HCT116 (cell line): Measurements from ENCODE around the gene NAB2. TPM values are rescaled to one million over a fixed set of nuclear protein-coding genes. Genes with fewer than 3 reads are reported as not detected.

Source experiments
- ATAC-seq: fragments of 200-7000 bp; cut with Tn5 transposase; 2 replicates; pipeline ENCODE4 v1.9.1; 2020; ENCODE audit warnings: mild to moderate bottlenecking, moderate library complexity
- BruUV-seq: library from RNA; stranded (reverse); fragments of 400-500 nt; replicated peaks from 2 replicates; lab custom pipeline; 2021; lab: Mats Ljungman, UMichigan
- CTCF ChIA-PET: fragments of 300-600 bp; sonication (Branson Sonifier 250); formaldehyde crosslinking; loops from one replicate; lab custom pipeline; 2021; ENCODE audit warnings: antibody characterized with exemption; lab: Charles Lee
- POLR2A ChIA-PET: fragments of 300-600, 350-600 bp; sonication (Branson Sonifier 250); formaldehyde crosslinking; loops from one replicate; lab custom pipeline; 2021; ENCODE audit warnings: antibody characterized with exemption; lab: Charles Lee
- RAD21 ChIA-PET, 2 experiments: fragments of 300-600 bp; sonication (Branson Sonifier 250); formaldehyde crosslinking; loops; one replicate each; lab custom pipeline; 2023; ENCODE audit warnings: low total read pairs in 2 of 2; ENCODE audit not compliant: uncharacterized antibody in 2 of 2, unreplicated experiment in 2 of 2, low non-redundant PET in 1 of 2; lab: Charles Lee
- DNase-seq: peaks from one replicate; pipeline ENCODE4 v3.0.0-alpha.2; 2010; ENCODE audit warnings: low read depth, low spot score
- H2AFZ ChIP-seq: fragments of 200-600 bp; shearing (Covaris generic), sonication (generic); 2 replicates; pipeline ENCODE4 v1.6.1; 2017; ENCODE audit warnings: low read depth, mixed run types, mixed read lengths, antibody characterized with exemption, low read length; ENCODE audit not compliant: poor library complexity, severe bottlenecking
- H3K27ac ChIP-seq: 2 replicates; pipeline ENCODE4 v1.5.1; 2012; ENCODE audit warnings: low read depth, low read length
- H3K27me3 ChIP-seq: fragments of 200-600 bp; sonication (generic); 2 replicates; pipeline ENCODE4 v1.6.1; 2016; ENCODE audit warnings: mixed run types, low read length, mixed read lengths; ENCODE audit not compliant: insufficient read depth
- H3K36me3 ChIP-seq, 2 experiments: fragments of 200-500 bp in 1 of 2; fragments of 200-600 bp in 1 of 2; sonication (Bioruptor generic) in 1 of 2; sonication (generic) in 1 of 2; 2 replicates each; pipeline versions ENCODE4 v1.5.1 to v1.6.1; 2014 to 2016; ENCODE audit warnings: low read length in 2 of 2, inconsistent platforms in 1 of 2, mixed read lengths in 1 of 2, mixed run types in 1 of 2; ENCODE audit not compliant: insufficient read depth in 2 of 2, control insufficient read depth in 1 of 2
- H3K4me1 ChIP-seq, 2 experiments: fragments of 200-600 bp in 1 of 2; sonication (generic) in 1 of 2; 2 replicates each; pipeline versions ENCODE4 v1.5.1 to v1.6.1; 2012 to 2017; ENCODE audit warnings: low read length in 2 of 2, inconsistent platforms in 1 of 2, mild to moderate bottlenecking in 1 of 2, mixed read lengths in 1 of 2, mixed run types in 1 of 2, moderate library complexity in 1 of 2; ENCODE audit not compliant: insufficient read depth in 2 of 2, control insufficient read depth in 1 of 2
- H3K4me2 ChIP-seq: fragments of 200-600 bp; sonication (generic); 2 replicates; pipeline ENCODE4 v1.6.1; 2017; ENCODE audit warnings: mixed run types, low read length, mixed read lengths
- H3K4me3 ChIP-seq, 2 experiments: fragments of 200-600 bp in 1 of 2; sonication (generic) in 1 of 2; replicated peaks in 1 of 2; 2 replicates each; pipeline ENCODE4 v1.5.1; 2011 to 2016; ENCODE audit warnings: low read length in 2 of 2, control low read depth in 1 of 2, low read depth in 1 of 2, mild to moderate bottlenecking in 1 of 2, mixed read lengths in 1 of 2, mixed run types in 1 of 2
- H3K79me2 ChIP-seq: fragments of 200-600 bp; sonication (generic); 2 replicates; pipeline ENCODE4 v1.6.1; 2017; ENCODE audit warnings: mild to moderate bottlenecking, mixed run types, low read length, moderate library complexity, mixed read lengths; ENCODE audit not compliant: insufficient read depth
- H3K9ac ChIP-seq: fragments of 200-600 bp; sonication (generic); 2 replicates; pipeline ENCODE4 v1.6.1; 2016; ENCODE audit warnings: low read length, mixed read lengths
- H3K9me2 ChIP-seq: fragments of 200-600 bp; sonication (generic), shearing (Covaris generic); 2 replicates; pipeline ENCODE4 v1.6.1; 2017; ENCODE audit warnings: mixed run types, mild to moderate bottlenecking, moderate library complexity; ENCODE audit not compliant: insufficient read depth
- H3K9me3 ChIP-seq, 2 experiments: fragments of 200-500 bp in 1 of 2; fragments of 200-600 bp in 1 of 2; sonication (Bioruptor generic) in 1 of 2; sonication (generic) in 1 of 2; 2 replicates each; pipeline ENCODE4 v1.6.1; 2014 to 2017; ENCODE audit warnings: low read length in 2 of 2, mixed read lengths in 2 of 2, inconsistent platforms in 1 of 2, low read depth in 1 of 2, mild to moderate bottlenecking in 1 of 2, mixed run types in 1 of 2, moderate library complexity in 1 of 2; ENCODE audit not compliant: control insufficient read depth in 1 of 2, insufficient read depth in 1 of 2
- H4K20me1 ChIP-seq: fragments of 200-600 bp; sonication (generic), shearing (Covaris generic); 2 replicates; pipeline ENCODE4 v1.6.1; 2017; ENCODE audit warnings: mixed run types, mild to moderate bottlenecking, moderate library complexity; ENCODE audit not compliant: insufficient read depth
- EGR1 ChIP-seq: IDR thresholded peaks from 2 replicates; pipeline ENCODE4 v1.6.1; 2012; ENCODE audit warnings: low read depth
- ELF1 ChIP-seq: IDR thresholded peaks from 2 replicates; pipeline ENCODE4 v1.6.1; 2012; ENCODE audit warnings: low read depth, borderline replicate concordance
- EZH2 ChIP-seq: fragments of 200-600 bp; sonication (generic); IDR thresholded peaks from 2 replicates; pipeline ENCODE4 v1.6.1; 2017; ENCODE audit warnings: antibody characterized with exemption, mixed run types
- JUND ChIP-seq: IDR thresholded peaks from 2 replicates; pipeline ENCODE4 v1.6.1; 2012
- POLR2AphosphoS5 ChIP-seq: IDR thresholded peaks from 2 replicates; pipeline ENCODE4 v1.6.1; 2011; ENCODE audit warnings: mild to moderate bottlenecking, low read depth, low read length, moderate library complexity
- SRF ChIP-seq: IDR thresholded peaks from 2 replicates; pipeline ENCODE4 v1.6.1; 2012; ENCODE audit warnings: low read depth
- ZNF274 ChIP-seq: fragments of 200-500 bp; sonication (Bioruptor generic); IDR thresholded peaks from 2 replicates; pipeline ENCODE4 v1.6.1; 2014; ENCODE audit warnings: mild to moderate bottlenecking, low read depth, low read length, inconsistent platforms
- intact Hi-C: fragments of 100-400 bp; cut with micrococcal nuclease; formaldehyde crosslinking; loops from 2 replicates; pipeline ENCODE4 v1.10.0; 2022
- total RNA-seq: library from RNA; stranded (reverse); gene quantifications from one replicate; pipeline ENCODE4 v1.2.1, GENCODE V29; 2021; ENCODE audit not compliant: unreplicated experiment
- TF ChIP-seq, protein P1 (sequence below): IDR thresholded peaks from 2 replicates; pipeline ENCODE4 v1.6.1; 2012
- TF ChIP-seq, protein P2 (sequence below), 3 experiments: fragments of 200-600 bp in 1 of 3; sonication (generic) in 1 of 3; IDR thresholded peaks in 2 of 3; conservative IDR thresholded peaks in 1 of 3; 2 replicates each; pipeline ENCODE4 v1.5.1; 2012 to 2017; ENCODE audit warnings: low read depth in 2 of 3, low read length in 2 of 3, antibody characterized with exemption in 1 of 3, borderline replicate concordance in 1 of 3, control low read depth in 1 of 3, mild to moderate bottlenecking in 1 of 3, mixed read lengths in 1 of 3, mixed run types in 1 of 3, moderate library complexity in 1 of 3; ENCODE audit not compliant: insufficient read depth in 1 of 3

The NAB2 gene
- total RNA-seq, 1 experiment from 2014 or later, result 77.1 TPM

DNA sequence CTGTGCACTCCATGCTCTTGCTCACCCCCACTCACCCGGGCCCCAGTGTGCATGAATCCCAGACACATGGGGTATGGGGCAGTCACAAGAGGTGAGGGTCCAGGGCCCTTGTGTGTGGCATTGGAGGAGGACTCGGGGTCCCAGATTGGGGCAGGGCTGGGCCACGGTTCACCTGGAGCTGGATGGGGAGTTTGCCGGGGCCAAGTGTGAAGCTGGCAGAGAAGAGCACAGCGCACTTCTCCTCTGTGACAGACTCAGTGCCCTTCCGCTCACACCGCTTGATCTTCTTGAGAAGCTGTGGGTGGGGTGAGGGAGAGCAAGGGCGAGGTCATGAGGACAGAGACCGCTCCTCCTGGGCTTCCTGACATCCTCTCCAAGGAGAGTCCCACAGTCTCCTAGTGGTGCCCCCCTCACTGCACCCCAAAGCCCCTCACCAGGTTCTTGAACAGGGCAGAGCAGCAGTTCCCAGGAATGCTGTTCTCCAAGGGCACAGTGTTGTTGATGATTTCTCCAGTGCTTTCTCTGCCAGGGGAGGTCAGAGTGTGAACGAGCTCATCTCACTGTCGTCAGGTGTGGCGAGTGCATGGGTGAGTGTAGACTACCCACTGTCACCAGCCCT lies 15.5 kb downstream of the NAB2 start:
- H2AFZ ChIP-seq, result no peak overlapping the region

More for the DNA sequence above, 15.5 kb downstream of the NAB2 start:
- DNase-seq (no peak), ATAC-seq (no peak)
- ChIA-PET POLR2A (interaction anchor here (1.4 kb wide), 1 partner anchor 10 kb away, joined by 3 read pairs; no protein-coding TSS in a partner anchor), RAD21 (no interaction called here), CTCF (interaction anchor here (1.4 kb wide), 1 partner anchor 35 kb away, joined by 3 read pairs; no protein-coding TSS in a partner anchor)
- BruUV-seq, result no TSS peak
- intact Hi-C loops, result no loop called here
- H3K4me3 ChIP-seq, result no peak overlapping the region
- no peaks in the 10 kb centered on the region for H3K9me2 ChIP-seq
- TF ChIP-seq EGR1 (no peak), JUND (no peak), EZH2 (no peak), SRF (no peak), ELF1 (no peak), POLR2AphosphoS5 (no peak), ZNF274 (no peak)
- TF ChIP-seq, protein P1, sequence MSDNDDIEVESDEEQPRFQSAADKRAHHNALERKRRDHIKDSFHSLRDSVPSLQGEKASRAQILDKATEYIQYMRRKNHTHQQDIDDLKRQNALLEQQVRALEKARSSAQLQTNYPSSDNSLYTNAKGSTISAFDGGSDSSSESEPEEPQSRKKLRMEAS, result no peak
- TF ChIP-seq, protein P2, sequence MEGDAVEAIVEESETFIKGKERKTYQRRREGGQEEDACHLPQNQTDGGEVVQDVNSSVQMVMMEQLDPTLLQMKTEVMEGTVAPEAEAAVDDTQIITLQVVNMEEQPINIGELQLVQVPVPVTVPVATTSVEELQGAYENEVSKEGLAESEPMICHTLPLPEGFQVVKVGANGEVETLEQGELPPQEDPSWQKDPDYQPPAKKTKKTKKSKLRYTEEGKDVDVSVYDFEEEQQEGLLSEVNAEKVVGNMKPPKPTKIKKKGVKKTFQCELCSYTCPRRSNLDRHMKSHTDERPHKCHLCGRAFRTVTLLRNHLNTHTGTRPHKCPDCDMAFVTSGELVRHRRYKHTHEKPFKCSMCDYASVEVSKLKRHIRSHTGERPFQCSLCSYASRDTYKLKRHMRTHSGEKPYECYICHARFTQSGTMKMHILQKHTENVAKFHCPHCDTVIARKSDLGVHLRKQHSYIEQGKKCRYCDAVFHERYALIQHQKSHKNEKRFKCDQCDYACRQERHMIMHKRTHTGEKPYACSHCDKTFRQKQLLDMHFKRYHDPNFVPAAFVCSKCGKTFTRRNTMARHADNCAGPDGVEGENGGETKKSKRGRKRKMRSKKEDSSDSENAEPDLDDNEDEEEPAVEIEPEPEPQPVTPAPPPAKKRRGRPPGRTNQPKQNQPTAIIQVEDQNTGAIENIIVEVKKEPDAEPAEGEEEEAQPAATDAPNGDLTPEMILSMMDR (IDR thresholded peaks at IDR 0.05 in 2 of 3, conservative IDR thresholded peaks at IDR 0.05 in 1 of 3; ENCODE audit: borderline replicate concordance in 1 of 3, insufficient read depth in 1 of 3, low read depth in 2 of 3, low read length in 2 of 3), result no peak
- no peaks in the 10 kb centered on the region for H4K20me1 ChIP-seq
- no peak overlapping the region for H3K27ac ChIP-seq
- no peaks in the 10 kb centered on the region for H3K9me3 ChIP-seq
- no peak overlapping the region for H3K4me2 ChIP-seq
- peaks cover 2% of the 10 kb centered on the region for H3K79me2 ChIP-seq
- no peak overlapping the region for H3K9ac ChIP-seq
- H3K4me1 ChIP-seq, result peaks cover 12 to 22% of the 10 kb centered on the region in 2 experiments
- peaks cover 0 to 7% of the 10 kb centered on the region in 2 experiments; a peak in 1 of 4 replicates for H3K36me3 ChIP-seq
- no peaks in the 10 kb centered on the region for H3K27me3 ChIP-seq
